GM21423 (cell line): ENCODE measurements around the gene PCCB.
A peak's percentile ranks its signal among the peaks of the same experiment; 100 is the strongest.
"Not testable (repeated sequence)": the region's sequence is repeated elsewhere in the genome, so short reads cannot be mapped to it uniquely, and the experiment has no call there.

Source experiments
- ATAC-seq: cut with Tn5 transposase; IDR thresholded peaks from one replicate; pipeline ENCODE4 v1.9.1; 2021; ENCODE audit warnings: mild to moderate bottlenecking, moderate library complexity; ENCODE audit not compliant: unreplicated experiment

The PCCB gene

DNA sequence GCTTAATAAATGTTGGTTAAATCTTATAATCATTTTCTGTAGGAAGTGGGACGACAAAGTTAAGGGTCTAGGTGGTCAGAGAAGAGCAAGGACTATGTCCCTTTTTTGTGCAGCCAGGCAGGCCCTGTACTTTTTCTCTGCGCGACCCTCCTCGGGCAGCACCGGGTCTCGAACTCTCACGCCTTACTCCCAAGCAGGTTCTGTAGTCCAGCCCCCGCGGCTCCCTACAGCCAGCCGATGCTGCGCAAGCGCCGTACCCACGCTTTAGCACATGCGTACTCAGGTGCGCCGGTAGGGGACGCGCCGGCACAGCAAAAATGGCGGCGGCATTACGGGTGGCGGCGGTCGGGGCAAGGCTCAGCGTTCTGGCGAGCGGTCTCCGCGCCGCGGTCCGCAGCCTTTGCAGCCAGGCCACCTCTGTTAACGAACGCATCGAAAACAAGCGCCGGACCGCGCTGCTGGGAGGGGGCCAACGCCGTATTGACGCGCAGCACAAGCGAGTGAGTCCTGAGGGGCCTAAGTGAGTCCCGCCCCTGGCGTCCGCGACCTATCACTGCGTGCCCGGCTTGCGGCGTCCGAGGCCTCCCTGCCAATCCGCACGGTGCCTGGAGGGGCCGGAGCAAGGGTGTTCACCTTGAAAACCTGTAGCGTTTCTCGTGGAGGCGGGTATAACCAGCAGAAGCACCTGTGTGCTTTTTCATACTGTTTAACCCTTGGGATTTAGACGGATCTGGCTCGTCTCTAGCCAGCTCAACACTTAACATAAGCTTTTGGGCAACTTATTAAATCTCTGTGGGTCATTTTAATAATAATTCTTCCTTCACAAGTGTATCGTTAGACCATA, at the start of gene PCCB:
Gene PCCB (plus strand): TSS at position 282 of the 844 bp plus-strand sequence. CDS start 36 bp downstream, at position 318.
- ATAC-seq, result peak; percentile 96

DNA sequence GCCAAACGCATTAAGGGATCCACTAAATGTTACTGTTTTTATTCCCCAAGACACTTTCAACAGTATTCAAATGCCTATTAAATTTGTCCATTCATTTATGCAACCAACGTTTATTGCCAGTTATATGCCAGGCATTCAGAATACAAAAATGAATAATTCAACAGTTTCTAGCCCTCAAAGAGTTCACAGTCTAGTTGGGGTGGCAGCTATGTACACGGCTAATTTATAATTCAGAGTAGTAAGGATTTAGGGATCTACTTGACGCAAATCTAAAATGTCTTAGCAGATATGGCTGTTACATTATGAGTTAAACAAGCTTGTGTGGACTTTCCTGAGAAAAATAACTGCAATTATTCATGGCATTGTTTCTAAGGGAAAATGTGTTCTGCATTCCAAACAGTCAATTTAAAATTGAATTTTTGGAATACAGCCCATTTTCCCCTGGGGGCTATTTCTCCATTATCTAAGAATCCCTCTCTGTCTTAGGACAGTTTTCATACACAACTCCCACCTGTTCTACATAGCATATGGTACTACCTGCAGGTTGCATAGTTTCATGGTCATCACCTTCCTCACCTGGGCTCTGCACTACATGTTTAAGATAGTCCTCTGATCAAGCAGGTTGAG, 42.5 kb upstream of the PCCB start:
- ATAC-seq, result no peak

- no peak for ATAC-seq
Observed at GRCh38 chr3:136209921-136210320, 40.2 kb upstream of the PCCB start.

- no peak for ATAC-seq
Observed at GRCh38 chr3:136211547-136211946, 38.6 kb upstream of the PCCB start.

GRCh38 chr3:136222746-136223145, 27.4 kb upstream of the PCCB start:
- not testable (repeated sequence) for ATAC-seq

DNA sequence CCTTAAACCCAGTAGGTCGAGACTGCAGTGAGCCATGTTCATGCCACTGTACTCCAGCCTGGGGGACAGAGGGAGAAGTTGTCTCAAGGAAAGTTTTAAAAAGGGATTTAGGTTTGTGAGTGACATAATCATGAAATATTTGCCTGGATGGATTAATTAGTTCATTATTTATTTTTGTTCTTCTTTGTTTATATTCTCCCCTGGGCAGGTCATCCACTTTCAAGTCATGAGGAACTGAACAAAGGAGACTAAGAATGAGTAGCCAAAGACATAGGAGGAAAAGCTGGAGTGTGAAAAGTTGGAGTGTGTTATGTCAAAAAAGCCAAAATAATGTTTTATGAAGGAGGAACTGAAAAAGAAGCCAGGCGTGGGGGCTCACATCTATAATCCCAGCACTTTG, 17.7 kb upstream of the PCCB start:
- ATAC-seq, result no peak

- no peak for ATAC-seq
Observed at GRCh38 chr3:136235545-136235944, 14.6 kb upstream of the PCCB start.

- ATAC-seq, result no peak
Observed at GRCh38 chr3:136236109-136236508, 14.0 kb upstream of the PCCB start.

DNA sequence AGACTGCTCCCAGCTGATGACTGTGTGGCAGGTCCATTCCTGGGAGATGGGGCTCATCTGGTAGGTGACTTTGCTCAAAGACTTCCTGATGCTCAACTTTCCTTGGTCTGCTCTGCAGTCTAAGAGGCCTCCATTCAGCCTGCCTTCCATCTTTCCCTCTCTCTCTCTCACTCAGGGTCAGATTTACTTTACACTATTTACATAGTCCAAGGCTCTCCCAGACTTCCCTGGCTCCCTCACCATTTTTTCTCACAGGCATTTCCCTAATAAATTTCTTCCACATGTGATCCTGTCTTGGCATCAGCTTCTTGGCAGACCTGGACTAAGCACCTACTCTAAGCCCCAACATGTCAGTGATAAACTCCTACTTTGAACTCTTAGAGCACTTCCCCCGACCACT, 13.0 kb upstream of the PCCB start:
- no peak for ATAC-seq

GRCh38 chr3:136237961-136238649, 12.0 kb upstream of the PCCB start:
- ATAC-seq, result no peak

GRCh38 chr3:136239094-136239493, 11.0 kb upstream of the PCCB start:
- no peak for ATAC-seq

DNA sequence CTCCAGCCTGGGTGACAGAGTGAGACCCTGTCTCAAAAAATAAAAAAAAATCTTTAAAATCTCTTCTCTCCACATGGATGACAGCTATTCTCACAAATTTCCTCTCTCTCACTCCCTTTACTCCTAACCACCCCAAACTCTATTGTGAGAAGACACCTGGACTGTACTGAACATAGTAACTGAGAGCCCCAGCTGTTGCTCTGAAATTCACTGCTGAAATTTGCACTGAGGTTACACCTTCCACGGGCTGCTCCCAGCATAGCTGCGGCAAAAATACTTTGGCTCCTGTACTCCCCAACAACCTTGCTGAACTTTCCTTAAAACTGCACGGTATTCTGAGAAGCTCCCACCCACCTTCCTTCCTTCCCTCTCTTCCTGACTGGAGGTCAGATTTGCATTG, 4.4 kb upstream of the PCCB start:
- no peak for ATAC-seq

DNA sequence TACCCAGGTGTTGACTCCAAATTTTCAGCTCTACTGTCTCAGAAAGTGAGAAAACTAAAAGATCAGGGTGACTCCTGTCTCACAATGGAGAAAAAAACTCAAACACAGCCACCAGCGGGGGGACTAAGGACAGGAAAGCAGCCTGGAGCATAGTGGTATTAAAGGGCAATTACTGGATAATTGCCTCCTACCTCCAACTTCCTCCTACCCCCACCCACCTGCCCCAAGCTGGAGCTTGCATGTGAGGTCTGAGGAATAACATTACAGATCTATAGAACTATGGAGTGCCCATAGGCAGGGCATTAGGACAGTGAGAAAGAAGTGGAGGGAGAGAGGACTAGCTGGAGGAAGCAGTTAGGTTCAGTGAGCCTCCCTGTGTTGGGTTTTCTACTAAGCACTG, 2.7 kb upstream of the PCCB start:
- ATAC-seq, result no peak

- no peak for ATAC-seq
Observed at GRCh38 chr3:136247855-136248590, 2.1 kb upstream of the PCCB start.

- no peak for ATAC-seq
Observed at GRCh38 chr3:136249091-136249490, 1.0 kb upstream of the PCCB start.

- ATAC-seq, result no peak
Observed at GRCh38 chr3:136249593-136249992, 547 bp upstream of the PCCB start.

- ATAC-seq, result no peak
Observed at GRCh38 chr3:136250903-136251460, 842 bp downstream of the PCCB start.

- ATAC-seq, result no peak
Observed at GRCh38 chr3:136251511-136251910, 1.4 kb downstream of the PCCB start.

DNA sequence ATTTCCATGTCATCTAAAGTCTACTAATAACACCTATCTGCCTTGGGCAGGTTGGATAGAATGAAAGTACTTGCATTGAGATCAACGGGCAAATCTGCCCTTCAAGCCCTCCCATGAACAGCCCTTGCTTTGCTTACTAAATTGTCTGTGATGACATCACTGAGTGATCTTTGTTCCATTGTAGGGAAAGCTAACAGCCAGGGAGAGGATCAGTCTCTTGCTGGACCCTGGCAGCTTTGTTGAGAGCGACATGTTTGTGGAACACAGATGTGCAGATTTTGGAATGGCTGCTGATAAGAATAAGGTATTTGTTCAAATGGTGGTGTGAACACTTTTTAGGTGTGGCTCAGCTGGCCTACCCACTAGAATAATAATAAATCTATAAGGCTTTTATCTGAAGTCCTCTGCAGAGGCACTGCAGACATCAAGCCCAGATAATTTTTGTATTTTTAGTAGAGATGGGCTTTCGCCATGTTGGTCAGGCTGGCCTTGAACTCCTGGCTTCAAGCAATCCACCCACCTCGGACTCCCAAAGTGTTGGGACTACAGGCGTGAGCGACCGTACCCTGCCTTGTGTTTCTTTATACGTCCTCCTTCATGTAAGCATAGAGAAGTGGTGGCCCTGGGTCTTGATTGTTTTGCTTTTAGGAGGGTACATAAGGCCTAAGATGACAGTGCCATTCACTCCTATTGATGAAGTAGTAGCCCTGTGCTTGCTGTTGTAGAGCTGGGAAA, 5.7 kb downstream of the PCCB start:
- ATAC-seq, result no peak

GRCh38 chr3:136258199-136258598, 8.1 kb downstream of the PCCB start:
- no peak for ATAC-seq
